Naive thymus-derived CD4-positive, alpha-beta T cell (primary cell): Measurements from ENCODE around the gene TIGD1. TPM values are rescaled to one million over a fixed set of nuclear protein-coding genes. Genes with fewer than 3 reads are reported as not detected.

Source experiments
- ATAC-seq: fragments of 150-1000 bp; cut with Tn5 transposase; 2 replicates; pipeline ENCODE4 v1.10.0; 2021; ENCODE audit warnings: mild to moderate bottlenecking, moderate library complexity
- CTCF ChIA-PET: fragments of 350-600 bp; sonication (Branson Sonifier 250); formaldehyde crosslinking; loops from one replicate; lab custom pipeline; 2021; ENCODE audit warnings: antibody characterized with exemption; lab: Charles Lee
- POLR2A ChIA-PET: fragments of 350-600 bp; sonication (Branson Sonifier 250); formaldehyde crosslinking; loops from one replicate; lab custom pipeline; 2021; ENCODE audit warnings: antibody characterized with exemption, inconsistent platforms; lab: Charles Lee
- DNase-seq, 9 donors: peaks; one replicate each; pipeline versions ENCODE4 v3.0.0 to v3.0.0-alpha.2; 2020 to 2022; ENCODE audit warnings: mixed read lengths in 1 of 9
- H3K27ac ChIP-seq: one replicate; pipeline ENCODE4 v1.7.0; 2013; ENCODE audit warnings: mild to moderate bottlenecking, low read depth, low read length, moderate library complexity
- H3K27me3 ChIP-seq, 2 donors: one replicate each; pipeline ENCODE4 v1.7.0; 2013; ENCODE audit warnings: low read length in 2 of 2, mild to moderate bottlenecking in 2 of 2, moderate library complexity in 2 of 2; ENCODE audit not compliant: control insufficient read depth in 2 of 2, insufficient read depth in 2 of 2
- H3K36me3 ChIP-seq, 3 experiments: 1 replicate in 2 of 3; 2 replicates in 1 of 3; pipeline ENCODE4 v1.7.0; 2013; ENCODE audit warnings: low read length in 3 of 3, mild to moderate bottlenecking in 3 of 3, moderate library complexity in 1 of 3; ENCODE audit not compliant: insufficient read depth in 3 of 3, control insufficient read depth in 2 of 3
- H3K4me1 ChIP-seq, 2 donors: one replicate each; pipeline ENCODE4 v1.7.0; 2013; ENCODE audit warnings: low read length in 2 of 2, mild to moderate bottlenecking in 2 of 2, moderate library complexity in 1 of 2; ENCODE audit not compliant: control insufficient read depth in 2 of 2, insufficient read depth in 2 of 2
- H3K4me3 ChIP-seq: 2 replicates; pipeline ENCODE4 v1.7.0; 2013; ENCODE audit warnings: mild to moderate bottlenecking, low read length
- H3K9me3 ChIP-seq, 3 experiments: 1 replicate in 2 of 3; 2 replicates in 1 of 3; pipeline ENCODE4 v1.7.0; 2013; ENCODE audit warnings: low read length in 3 of 3; ENCODE audit not compliant: control insufficient read depth in 2 of 3
- H3K27ac Mint-ChIP-seq, 9 donors: one replicate each; pipeline ENCODE4 v1.8.0; 2020 to 2022; ENCODE audit warnings: mixed read lengths in 9 of 9, mild to moderate bottlenecking in 8 of 9, moderate library complexity in 5 of 9, inconsistent platforms in 2 of 9
- H3K27me3 Mint-ChIP-seq, 5 donors: one replicate each; pipeline ENCODE4 v1.8.0; 2021 to 2022; ENCODE audit warnings: mixed read lengths in 5 of 5, mild to moderate bottlenecking in 1 of 5
- H3K36me3 Mint-ChIP-seq, 5 donors: one replicate each; pipeline ENCODE4 v1.8.0; 2020 to 2022; ENCODE audit warnings: mixed read lengths in 5 of 5, mild to moderate bottlenecking in 3 of 5, inconsistent platforms in 1 of 5
- H3K4me1 Mint-ChIP-seq, 7 donors: one replicate each; pipeline ENCODE4 v1.8.0; 2020 to 2022; ENCODE audit warnings: mixed read lengths in 7 of 7, mild to moderate bottlenecking in 3 of 7, inconsistent platforms in 1 of 7
- H3K4me3 Mint-ChIP-seq, 10 donors: one replicate each; pipeline ENCODE4 v1.8.0; 2020 to 2022; ENCODE audit warnings: mild to moderate bottlenecking in 10 of 10, mixed read lengths in 10 of 10, moderate library complexity in 6 of 10, inconsistent platforms in 2 of 10
- H3K9me3 Mint-ChIP-seq, 11 donors: one replicate each; pipeline ENCODE4 v1.8.0; 2020 to 2022; ENCODE audit warnings: mixed read lengths in 11 of 11, mild to moderate bottlenecking in 4 of 11, inconsistent platforms in 1 of 11, moderate library complexity in 1 of 11
- intact Hi-C, 2 donors: fragments of 100-400 bp; cut with micrococcal nuclease; formaldehyde crosslinking; loops; one replicate each; pipeline ENCODE4 v1.15.1; 2023
- polyA plus RNA-seq, 2 donors: library from polyadenylated mRNA; unstranded; fragments of 300-500 nt; fragmentation: Illumina TruSeq; gene quantifications; one replicate each; pipeline ENCODE4 v1.2.3, GENCODE V29; 2021
- total RNA-seq, 6 experiments: library from RNA in 5 of 6; stranded (reverse) in 5 of 6; gene quantifications; 1 replicate in 5 of 6; 2 replicates in 1 of 6; pipeline ENCODE4 v1.2.3 and lab custom pipeline; 2021 to 2026

TIGD1 gene
- total and polyA plus RNA-seq, 7 experiments from 2014 or later = 9.7 to 23.8 (median 19.3) TPM

DNA sequence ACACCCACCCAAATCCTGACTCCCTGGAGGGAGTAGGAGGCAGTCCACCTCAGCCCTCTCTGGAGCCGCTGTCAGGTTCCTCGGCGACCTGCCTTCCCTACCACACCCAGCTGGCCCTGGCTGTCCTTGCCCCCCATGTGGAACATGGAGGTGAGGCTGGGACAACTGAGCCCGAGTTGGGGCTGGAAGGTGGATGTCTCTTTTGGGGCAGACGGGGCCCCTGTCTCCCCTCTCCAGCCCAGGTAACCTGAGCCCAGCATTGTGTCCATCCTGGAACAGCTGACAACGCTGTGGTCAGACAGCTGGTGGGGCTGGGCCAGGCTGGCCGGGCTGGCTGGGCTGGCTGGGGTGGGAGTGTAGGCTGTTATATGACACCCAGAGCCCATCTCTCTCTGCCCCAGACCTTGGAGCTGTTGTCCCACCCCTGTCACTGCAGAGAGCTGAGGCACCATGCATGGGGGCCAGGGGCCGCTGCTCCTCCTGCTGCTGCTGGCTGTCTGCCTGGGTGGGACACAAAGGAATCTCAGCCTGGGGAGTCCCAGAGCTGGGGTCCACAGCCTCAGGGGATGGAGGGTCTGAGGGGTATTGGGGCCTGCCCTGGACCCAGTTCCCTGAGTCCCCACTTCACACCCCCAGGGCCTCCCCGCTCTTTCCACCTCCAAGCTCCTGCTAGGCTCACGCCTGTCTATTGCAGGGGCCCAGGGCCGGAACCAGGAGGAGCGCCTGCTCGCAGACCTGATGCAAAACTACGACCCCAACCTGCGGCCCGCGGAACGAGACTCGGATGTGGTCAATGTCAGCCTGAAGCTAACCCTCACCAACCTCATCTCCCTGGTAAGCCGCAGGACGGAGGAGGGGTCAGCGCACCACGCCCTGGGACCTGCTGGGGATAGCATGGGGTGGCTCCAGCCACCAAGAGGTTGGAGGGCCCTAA, 10.8 kb downstream of the TIGD1 start, which contains the start of gene CHRNG:
Gene CHRNG, plus strand, starts transcription at position 395 of the 934 bp plus-strand sequence. Its CDS starts 56 bp downstream, at position 451.
- POLR2A ChIA-PET = no interaction called here
- H3K9me3 Mint-ChIP-seq = peaks cover 0 to 6% (median 0%) of the 10 kb centered on the region in 11 donors
- Histone ChIP-seq H3K27ac (no peak within 1 kb of the TSS), H3K4me1 (no peaks in the 10 kb centered on the region), H3K36me3 (peaks cover 0 to 3% (median 0%) of the 10 kb centered on the region in 3 experiments), H3K4me3 (no peak within 1 kb of the TSS), H3K27me3 (no peaks in the 10 kb centered on the region), H3K9me3 (peaks cover 0 to 7% (median 0%) of the 10 kb centered on the region in 3 experiments)
- peaks cover 0 to 7% (median under 1%) of the 10 kb centered on the region in 5 donors for H3K36me3 Mint-ChIP-seq
- DNase-seq (no peak), ATAC-seq (no peak)
- CTCF ChIA-PET = no interaction called here
- no peak within 1 kb of the TSS for H3K4me3 Mint-ChIP-seq
- H3K27ac Mint-ChIP-seq = no peak within 1 kb of the TSS
- intact Hi-C loops = no loop called here
- H3K27me3 Mint-ChIP-seq = peaks cover 0 to 12% (median 9%) of the 10 kb centered on the region in 5 donors
- peaks cover 0 to 21% (median 8%) of the 10 kb centered on the region in 7 donors for H3K4me1 Mint-ChIP-seq

DNA sequence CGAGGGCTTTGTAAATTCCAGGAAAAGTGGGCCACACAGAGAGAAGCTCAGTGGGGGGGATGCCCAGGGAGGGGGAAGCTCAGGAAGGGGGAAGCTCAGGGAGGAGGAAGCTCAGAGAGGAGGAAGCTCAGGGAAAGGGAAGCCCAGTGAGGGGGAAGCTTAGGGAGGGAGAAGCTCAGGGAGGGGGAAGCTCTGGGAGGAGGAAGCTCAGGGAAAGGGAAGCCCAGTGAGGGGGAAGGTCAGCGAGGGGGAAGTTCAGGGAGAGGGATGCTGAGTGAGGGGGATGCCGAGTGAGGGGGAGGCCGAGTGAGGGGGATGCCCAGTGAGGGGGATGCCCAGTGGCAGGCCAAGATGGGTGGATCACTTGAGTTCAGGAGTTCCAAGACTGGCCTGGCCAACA, 11.7 kb downstream of the TIGD1 start:
- ATAC-seq (no peak), DNase-seq (no peak)
- POLR2A ChIA-PET = no interaction called here
- Histone ChIP-seq H3K36me3 (no peaks in the 10 kb centered on the region), H3K27ac (no peak overlapping the region), H3K4me1 (no peaks in the 10 kb centered on the region), H3K27me3 (no peaks in the 10 kb centered on the region), H3K9me3 (peaks cover 0 to 7% (median 0%) of the 10 kb centered on the region in 3 experiments), H3K4me3 (no peak overlapping the region)
- peaks cover 0 to 6% (median 0%) of the 10 kb centered on the region in 11 donors for H3K9me3 Mint-ChIP-seq
- CTCF ChIA-PET = interaction anchor here (0.7 kb wide), 1 partner anchor 344 kb away, joined by 4 read pairs; no protein-coding TSS in a partner anchor
- H3K4me3 Mint-ChIP-seq = no peak overlapping the region
- peaks cover 0 to 16% (median 5%) of the 10 kb centered on the region in 7 donors for H3K4me1 Mint-ChIP-seq
- H3K36me3 Mint-ChIP-seq = peaks cover 0 to 3% (median 0%) of the 10 kb centered on the region in 5 donors
- intact Hi-C loops = no loop called here
- H3K27me3 Mint-ChIP-seq = peaks cover 4 to 12% (median 9%) of the 10 kb centered on the region in 5 donors
- H3K27ac Mint-ChIP-seq = no peak overlapping the region

DNA sequence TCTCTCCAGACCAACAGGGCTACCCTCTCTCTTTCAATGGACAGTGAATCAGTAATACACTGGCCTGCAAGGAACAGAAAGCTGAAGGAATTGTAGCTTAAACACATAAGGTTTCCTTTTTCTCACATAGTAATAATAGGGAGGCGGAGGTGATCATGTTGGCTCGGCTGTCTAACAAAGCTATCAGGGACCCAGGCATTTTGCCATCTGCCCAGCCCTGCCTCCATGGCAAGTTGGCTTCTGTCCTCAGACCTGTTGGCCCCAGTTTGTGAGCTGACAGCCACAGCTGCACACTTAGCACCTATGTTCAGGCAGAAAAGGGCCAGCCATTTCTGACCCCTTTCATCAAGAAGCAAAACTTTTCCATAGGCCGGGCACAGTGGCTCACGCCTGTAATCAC, 12.9 kb downstream of the TIGD1 start:
- H3K27ac Mint-ChIP-seq = no peak overlapping the region
- POLR2A ChIA-PET = interaction anchor here (0.5 to 0.8 kb wide), 2 partner anchors 13 to 15 kb away, joined by 3 read pairs; partner anchors contain the start of gene TIGD1
- no peak overlapping the region for H3K27ac ChIP-seq

DNA sequence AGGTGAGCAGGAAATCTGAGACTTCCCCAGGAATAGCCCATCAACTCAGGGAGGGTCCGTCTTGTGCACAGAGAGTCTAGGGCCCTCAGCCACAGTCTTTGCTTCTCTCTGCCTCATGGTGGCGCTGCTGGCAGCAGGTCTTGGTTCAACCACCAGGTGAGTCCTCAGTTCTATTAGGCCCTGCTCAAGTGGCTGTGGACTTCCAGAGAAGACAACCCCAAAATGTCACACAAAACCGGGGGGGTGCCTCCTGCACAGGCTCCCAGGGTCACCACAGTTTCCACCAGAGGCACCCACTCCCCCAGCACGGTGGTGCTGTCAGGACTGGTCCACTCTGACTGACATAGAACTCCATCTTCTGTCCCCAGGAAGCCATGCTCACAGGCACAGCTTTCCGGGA, 13.3 kb downstream of the TIGD1 start:
- DNase-seq = no peak
- H3K9me3 ChIP-seq = peaks cover 0 to 7% (median 0%) of the 10 kb centered on the region in 3 experiments
- Mint-ChIP-seq H3K4me1 (peaks cover 0 to 11% (median under 1%) of the 10 kb centered on the region in 7 donors), H3K27me3 (peaks cover 9 to 14% (median 12%) of the 10 kb centered on the region in 5 donors), H3K4me3 (no peak overlapping the region), H3K9me3 (peaks cover 0 to 6% (median 0%) of the 10 kb centered on the region in 11 donors), H3K27ac (no peak overlapping the region), H3K36me3 (no peaks in the 10 kb centered on the region)
- no peaks in the 10 kb centered on the region for H3K36me3 ChIP-seq
- ChIA-PET CTCF (no interaction called here), POLR2A (no interaction called here)
- no peaks in the 10 kb centered on the region for H3K4me1 ChIP-seq
- H3K27ac ChIP-seq = no peak overlapping the region
- no peak overlapping the region for H3K4me3 ChIP-seq
- no peaks in the 10 kb centered on the region for H3K27me3 ChIP-seq
- intact Hi-C loops = no loop called here
- ATAC-seq = no peak

More for the DNA sequence above, 12.9 kb downstream of the TIGD1 start:
- H3K4me1 ChIP-seq = no peaks in the 10 kb centered on the region
- intact Hi-C loops = no loop called here
- Mint-ChIP-seq H3K4me1 (peaks cover 0 to 11% (median 5%) of the 10 kb centered on the region in 7 donors), H3K36me3 (no peaks in the 10 kb centered on the region), H3K27me3 (peaks cover 9 to 14% (median 12%) of the 10 kb centered on the region in 5 donors), H3K9me3 (peaks cover 0 to 6% (median 0%) of the 10 kb centered on the region in 11 donors), H3K4me3 (no peak overlapping the region)
- DNase-seq = no peak
- H3K4me3 ChIP-seq = no peak overlapping the region
- CTCF ChIA-PET = no interaction called here
- ATAC-seq = no peak
- peaks cover 0 to 7% (median 0%) of the 10 kb centered on the region in 3 experiments for H3K9me3 ChIP-seq
- no peaks in the 10 kb centered on the region for H3K36me3 ChIP-seq
- no peaks in the 10 kb centered on the region for H3K27me3 ChIP-seq

DNA sequence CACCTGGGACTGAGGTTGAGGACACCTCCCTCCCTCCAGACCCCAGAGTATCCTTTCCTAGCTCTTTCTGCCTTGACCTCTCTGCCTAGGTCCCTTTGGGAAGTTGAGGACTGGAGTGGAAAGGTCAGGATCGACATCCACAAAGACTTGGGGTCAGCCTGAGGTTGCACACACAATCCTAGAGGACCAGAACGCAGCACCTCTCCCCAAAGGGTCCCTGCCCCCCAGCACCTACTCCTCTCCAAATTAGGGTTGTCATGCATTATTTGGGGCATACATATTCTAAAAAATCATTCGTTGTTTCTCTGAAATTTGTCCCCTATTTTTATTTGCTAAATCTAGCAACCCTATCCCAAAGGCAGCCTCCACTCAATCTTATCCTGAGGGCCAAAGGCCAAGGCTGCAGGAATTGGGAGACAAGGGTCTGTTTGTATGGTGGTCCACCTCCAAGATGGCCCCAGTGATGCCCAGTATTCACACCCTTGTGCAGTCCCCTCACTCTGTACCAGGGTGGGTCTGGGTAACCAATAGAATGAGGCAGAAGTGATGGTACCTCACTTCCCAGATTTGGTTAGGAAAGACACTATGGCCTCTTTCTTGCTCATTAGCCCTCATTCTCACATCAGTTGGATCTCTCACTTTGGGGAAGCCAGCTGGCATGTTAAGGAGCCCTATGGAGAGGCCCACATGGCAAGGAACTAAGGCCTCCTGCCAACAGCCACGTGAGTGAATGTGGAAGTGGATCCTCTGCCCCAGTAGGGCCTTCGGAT, 14.4 kb downstream of the TIGD1 start:
- H3K27me3 Mint-ChIP-seq = peaks cover 9 to 14% (median 12%) of the 10 kb centered on the region in 5 donors
- H3K4me3 ChIP-seq = no peak overlapping the region
- DNase-seq = no peak
- H3K27me3 ChIP-seq = no peaks in the 10 kb centered on the region
- no peak overlapping the region for H3K27ac Mint-ChIP-seq
- ChIA-PET CTCF (interaction anchor here (0.8 kb wide), 1 partner anchor 13 kb away, joined by 3 read pairs; no protein-coding TSS in a partner anchor), POLR2A (no interaction called here)
- H3K4me3 Mint-ChIP-seq = no peak overlapping the region
- no peaks in the 10 kb centered on the region for H3K36me3 Mint-ChIP-seq
- H3K9me3 ChIP-seq = peaks cover 0 to 7% (median 0%) of the 10 kb centered on the region in 3 experiments
- intact Hi-C loops = no loop called here
- no peaks in the 10 kb centered on the region for H3K36me3 ChIP-seq
- H3K27ac ChIP-seq = no peak overlapping the region
- H3K9me3 Mint-ChIP-seq = peaks cover 0 to 6% (median 0%) of the 10 kb centered on the region in 11 donors
- no peaks in the 10 kb centered on the region for H3K4me1 ChIP-seq
- no peak for ATAC-seq
- peaks cover 0 to 9% (median 0%) of the 10 kb centered on the region in 7 donors for H3K4me1 Mint-ChIP-seq

DNA sequence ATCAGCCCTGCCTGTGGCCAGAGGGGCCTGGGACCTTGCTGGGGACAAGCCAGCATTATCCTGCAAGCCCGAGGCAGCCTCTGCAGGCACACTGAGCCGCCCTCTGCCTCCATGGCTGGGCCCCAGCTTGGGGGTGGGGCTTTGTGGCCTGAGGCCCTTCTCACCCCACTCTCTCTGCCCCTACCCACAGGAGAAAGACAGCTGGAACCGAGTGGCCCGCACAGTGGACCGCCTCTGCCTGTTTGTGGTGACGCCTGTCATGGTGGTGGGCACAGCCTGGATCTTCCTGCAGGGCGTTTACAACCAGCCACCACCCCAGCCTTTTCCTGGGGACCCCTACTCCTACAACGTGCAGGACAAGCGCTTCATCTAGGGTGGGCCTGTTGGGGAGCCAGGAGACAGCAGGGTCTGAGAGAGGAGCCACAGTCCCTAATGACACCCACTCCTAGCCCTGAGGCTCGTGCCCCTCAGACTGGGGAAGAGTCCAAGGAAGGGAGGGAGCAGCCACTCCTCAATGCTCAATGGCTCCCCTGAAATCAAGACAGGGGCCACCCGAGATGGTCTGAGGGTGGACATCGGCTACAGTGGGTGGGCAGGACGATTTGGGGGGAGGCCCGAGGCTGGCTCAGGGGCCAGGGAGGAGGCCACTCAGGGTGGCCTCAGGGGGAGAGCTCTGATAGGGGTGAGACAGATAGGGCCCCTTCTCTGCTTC, 15.3 kb downstream of the TIGD1 start:
- ChIA-PET POLR2A (no interaction called here), CTCF (interaction anchor here (0.8 kb wide), 1 partner anchor 12 kb away, joined by 3 read pairs; no protein-coding TSS in a partner anchor)
- no peak overlapping the region for H3K4me3 Mint-ChIP-seq
- no peak overlapping the region for H3K27ac Mint-ChIP-seq
- H3K4me1 Mint-ChIP-seq = peaks cover 0 to 9% (median 0%) of the 10 kb centered on the region in 7 donors
- DNase-seq = no peak
- H3K36me3 ChIP-seq = no peaks in the 10 kb centered on the region
- H3K9me3 Mint-ChIP-seq = peaks cover 0 to 6% (median 0%) of the 10 kb centered on the region in 11 donors
- H3K27me3 Mint-ChIP-seq = peaks cover 9 to 19% (median 12%) of the 10 kb centered on the region in 5 donors
- intact Hi-C loops = no loop called here
- no peak overlapping the region for H3K4me3 ChIP-seq
- H3K27ac ChIP-seq = no peak overlapping the region
- ATAC-seq = no peak
- peaks cover 0 to 7% (median 0%) of the 10 kb centered on the region in 3 experiments for H3K9me3 ChIP-seq
- no peaks in the 10 kb centered on the region for H3K36me3 Mint-ChIP-seq
- H3K4me1 ChIP-seq = no peaks in the 10 kb centered on the region
- no peaks in the 10 kb centered on the region for H3K27me3 ChIP-seq
